LHCN-M2 (cell line): ENCODE measurements around the gene RGS10. TPM values are rescaled to one million over a fixed set of nuclear protein-coding genes. Genes with fewer than 3 reads are reported as not detected.
"Not testable (repeated sequence)": the region's sequence is repeated elsewhere in the genome, so short reads cannot be mapped to it uniquely, and the experiment has no call there.

Experiments used
- DNase-seq: peaks from one replicate; pipeline ENCODE4 v3.0.0-alpha.2; 2012; ENCODE audit warnings: low read depth
- total RNA-seq: library from RNA; depleted of rRNA; stranded (reverse); fragments of >200 nt; gene quantifications from 2 replicates; pipeline ENCODE4 v1.2.3, GENCODE V29; 2014

The RGS10 gene
- total RNA-seq, 1 experiment from 2014 or later = 26.0 TPM

DNA sequence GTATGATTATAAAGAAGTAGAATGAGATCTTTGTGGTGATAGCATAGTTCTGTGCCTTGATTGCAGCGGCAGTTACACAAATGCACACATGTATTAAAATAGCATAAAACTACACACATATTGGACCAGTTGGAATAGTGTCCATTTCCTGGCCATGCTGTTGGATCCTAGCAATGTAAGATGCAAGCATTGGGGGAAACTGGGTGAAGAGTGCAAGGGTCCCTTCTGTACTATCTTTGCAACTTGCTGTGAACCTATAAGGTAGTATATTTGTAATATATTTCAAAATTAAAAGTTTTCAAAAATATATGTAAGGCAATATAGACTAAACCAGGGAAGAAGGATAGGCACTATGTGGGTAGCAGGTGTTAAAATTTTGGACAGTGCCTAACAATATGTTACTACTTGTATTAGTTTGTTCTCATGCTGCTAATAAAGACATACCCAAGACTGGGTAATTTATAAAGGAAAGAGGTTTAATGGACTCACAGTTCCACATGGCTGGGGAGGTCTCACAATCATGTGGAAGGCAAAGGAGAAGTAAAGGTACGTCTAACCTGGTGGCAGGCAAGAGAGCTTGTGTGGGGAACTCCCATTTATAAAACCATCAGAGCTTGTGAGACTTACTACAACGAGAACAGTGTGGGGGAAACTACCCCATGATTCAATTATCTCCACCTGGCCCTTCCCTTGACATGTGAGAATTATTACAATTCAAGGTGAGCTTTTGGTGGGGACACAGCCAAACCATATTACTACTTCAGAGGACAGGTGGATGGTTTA is 71.4 kb downstream of the RGS10 start:
- no peak for DNase-seq

DNA sequence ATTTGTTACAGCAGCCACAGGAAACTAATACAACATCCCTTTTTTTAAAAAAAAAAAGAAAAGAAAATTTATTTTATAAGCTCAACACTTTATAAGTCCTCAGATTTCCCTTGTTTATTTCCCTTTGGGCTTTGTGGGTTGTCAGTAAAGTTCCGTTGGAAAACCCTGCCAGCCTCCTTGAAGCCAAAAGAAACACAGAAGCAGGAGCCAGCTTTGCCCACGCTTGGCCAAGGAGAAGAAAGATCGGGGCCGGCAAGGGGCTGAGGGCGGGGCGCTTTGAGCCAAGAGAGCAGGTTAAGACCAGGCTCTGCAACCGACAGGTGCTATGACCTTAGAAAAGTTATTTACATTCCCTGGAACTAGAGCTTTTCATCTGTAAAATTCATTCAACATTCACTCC is 72.7 kb downstream of the RGS10 start:
- no peak for DNase-seq

DNA sequence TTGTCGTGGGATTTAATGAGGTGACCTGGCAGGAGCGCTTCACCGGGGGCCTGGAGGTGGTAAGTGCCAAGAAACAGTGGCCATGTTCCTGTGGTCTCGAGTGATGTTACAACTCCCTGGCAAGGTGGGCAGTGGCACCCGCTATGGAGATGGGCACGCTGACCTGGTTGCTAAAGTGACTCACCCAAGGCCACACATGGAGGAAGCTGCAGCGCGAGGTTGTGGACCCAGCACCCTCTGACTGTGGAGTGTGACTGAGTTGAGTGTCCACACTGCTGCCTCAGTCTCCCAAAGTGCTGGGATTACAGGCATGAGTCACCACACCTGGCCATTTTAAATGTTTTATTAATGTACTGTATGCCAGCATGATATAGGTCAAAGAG is 73.2 kb downstream of the RGS10 start:
- DNase-seq = no peak

DNA sequence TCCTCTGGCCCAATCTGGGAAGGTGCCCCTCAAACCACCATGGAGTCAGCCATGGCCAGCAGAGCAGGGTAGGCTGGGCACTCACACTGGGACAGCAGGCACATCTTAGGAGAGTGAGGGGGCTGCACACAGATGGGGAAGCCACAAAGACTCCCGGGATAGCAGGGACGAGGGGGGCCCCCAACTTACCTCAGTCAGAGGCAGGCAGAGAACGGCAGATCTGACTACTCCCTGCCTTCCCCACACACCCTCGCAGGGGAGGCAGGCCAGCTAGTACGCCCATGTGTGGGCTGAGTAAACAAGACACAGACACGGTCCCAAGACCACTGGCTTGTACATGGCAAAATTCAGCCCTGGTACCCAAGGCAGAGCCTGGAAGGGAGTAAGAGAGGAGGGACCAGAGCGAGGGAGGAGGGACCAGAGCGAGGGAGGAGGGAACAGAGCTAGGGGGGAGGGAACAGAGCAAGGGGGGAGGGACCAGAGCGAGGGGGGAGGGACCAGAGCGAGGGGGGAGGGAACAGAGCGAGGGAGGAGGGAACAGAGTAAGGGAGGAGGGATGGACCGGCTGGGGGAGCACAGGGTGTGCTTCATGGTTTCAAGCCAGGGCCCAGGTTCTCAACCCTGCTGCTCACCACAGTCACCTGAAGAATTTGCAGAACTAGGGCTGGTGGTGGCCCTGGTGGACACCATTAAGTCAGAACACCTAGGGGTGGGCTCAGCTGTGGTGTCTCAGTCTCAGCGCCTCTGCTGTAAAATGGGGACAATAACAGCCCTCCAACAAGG is 73.8 kb downstream of the RGS10 start:
- no peak for DNase-seq

DNA sequence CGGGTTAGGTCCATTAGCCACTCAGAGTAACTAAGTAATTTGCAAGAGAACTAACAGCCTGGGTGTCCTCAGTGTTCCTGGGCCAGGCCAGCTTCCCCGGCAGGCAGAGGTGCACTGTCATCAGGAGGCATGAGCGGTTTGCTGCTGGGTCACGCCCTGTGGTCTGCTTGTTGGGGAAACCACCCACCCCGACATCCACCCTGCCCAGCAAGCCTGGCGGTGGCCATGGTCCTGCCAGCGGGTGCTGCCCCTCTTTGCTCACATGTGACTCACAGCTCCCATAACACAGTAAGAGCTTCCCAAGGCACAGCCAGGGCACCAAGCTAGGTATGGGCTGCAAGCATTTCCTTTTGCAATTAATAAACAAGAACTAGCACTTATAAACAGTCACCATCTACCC is 75.9 kb downstream of the RGS10 start:
- no peak for DNase-seq

DNA sequence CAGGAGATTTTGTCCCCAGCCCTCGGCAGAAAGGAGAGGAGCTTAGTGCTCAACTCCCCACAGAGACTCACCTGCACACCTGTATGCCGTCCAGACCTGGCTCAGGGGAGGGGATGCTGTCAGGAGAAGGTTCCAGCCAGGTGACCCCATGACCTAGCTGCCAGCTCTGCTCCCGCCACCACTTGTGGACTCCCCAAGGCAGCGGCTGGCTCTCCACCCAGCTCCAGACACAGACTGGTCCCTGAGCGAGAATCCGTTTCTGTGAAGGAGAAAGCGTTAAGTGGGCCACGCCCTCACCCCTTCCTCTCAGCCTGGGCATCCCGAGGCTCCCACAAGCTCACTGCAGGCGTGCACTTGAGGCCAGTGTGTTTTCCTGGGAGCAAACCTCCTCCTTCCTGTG is 76.4 kb downstream of the RGS10 start:
- DNase-seq = no peak

DNA sequence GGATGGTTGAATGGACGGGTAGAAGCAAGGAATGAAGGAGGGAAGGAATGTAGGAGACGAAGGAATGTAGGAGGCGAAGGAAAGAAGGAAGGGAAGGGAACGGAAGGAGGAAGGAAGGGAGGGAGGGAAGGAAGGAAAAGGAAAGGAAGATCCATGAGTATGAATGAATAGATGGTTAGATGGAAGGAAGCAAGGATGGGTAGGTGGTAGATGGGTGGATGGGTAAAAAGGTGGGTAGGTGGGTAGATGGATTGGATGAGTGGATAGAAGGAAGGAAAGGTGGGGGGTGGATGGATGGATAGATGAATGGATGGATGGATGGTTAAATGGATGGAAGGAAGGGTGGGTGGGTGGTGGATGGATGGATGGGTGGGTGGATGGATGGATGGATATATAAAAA is 77.4 kb downstream of the RGS10 start:
- DNase-seq = no peak

DNA sequence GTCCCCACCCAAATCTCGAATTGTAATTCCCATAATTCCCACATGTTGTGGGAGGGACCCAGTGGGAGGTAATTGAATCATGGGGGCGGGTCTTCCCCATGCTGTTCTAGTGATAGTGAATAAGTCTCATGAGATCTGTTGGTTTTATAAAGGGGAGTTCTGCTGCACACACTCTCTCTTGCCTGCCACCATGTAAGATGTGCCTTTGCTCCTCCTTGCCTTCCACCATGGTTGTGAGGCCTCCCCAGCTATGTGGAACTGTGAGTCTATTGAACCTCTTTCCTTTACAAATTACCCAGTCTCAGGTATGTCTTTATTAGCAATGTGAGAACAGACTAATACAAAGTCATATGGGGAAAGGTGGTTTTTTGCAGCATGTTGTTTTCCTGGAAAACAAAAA is 79.3 kb downstream of the RGS10 start:
- DNase-seq = not testable (repeated sequence)

DNA sequence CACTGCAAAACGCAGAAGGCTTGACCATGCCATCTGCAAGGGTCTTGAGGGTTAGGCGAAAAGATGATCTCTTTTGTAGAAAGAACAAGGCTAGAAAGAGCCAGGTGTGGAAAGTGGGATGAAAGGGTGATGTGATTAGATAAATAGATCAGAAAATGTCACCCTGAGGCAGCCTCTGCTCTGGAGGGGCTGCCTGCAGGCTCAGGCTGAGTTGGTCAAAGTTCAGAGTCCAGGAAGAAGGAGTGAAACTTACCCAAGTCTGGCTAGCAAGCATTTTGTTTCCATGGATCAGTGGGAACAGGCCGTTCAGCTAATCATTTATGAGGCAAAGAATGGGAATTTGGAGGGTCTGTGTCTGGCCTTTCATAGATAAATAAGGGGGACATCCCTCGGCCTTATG is 79.7 kb downstream of the RGS10 start:
- DNase-seq = no peak

DNA sequence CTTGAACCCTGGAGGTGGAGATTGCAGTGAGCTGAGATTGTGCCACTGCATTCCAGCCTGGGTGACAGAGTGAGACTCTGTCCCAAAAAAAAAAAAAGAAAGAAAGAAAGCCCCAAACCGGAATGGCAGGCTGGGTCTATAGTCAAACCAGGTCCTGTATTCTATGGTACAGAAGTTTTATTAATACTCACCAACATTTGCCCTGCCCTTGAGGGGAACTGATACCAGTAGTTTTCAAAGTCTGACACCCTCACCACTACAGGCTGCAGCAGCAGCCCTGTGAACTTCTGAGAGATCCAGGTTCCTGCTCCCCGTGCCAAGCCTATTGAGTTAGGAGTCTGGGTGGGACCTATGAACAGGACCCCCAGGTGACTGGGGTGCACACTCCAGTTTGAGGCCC is 80.6 kb downstream of the RGS10 start:
- no peak for DNase-seq

DNA sequence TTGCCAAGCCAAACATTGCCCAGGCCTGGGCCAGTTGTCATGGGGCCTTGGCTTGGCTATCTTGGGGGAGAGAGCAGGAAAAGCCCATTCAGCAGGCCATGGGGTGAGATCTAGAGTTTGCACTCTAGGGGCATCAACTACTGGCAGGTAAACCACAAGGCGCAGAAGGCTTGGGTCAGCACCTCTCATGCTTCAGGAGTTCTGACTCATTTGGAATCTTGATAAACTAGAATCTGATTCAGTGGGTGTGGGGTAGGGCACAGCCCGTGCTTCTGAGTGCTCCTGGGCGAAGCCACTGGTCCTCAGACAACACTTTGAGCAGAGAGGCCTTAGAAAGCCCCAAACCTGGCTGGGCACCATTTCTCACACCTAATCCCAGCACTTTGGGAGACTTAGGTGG is 81.1 kb downstream of the RGS10 start:
- no peak for DNase-seq

DNA sequence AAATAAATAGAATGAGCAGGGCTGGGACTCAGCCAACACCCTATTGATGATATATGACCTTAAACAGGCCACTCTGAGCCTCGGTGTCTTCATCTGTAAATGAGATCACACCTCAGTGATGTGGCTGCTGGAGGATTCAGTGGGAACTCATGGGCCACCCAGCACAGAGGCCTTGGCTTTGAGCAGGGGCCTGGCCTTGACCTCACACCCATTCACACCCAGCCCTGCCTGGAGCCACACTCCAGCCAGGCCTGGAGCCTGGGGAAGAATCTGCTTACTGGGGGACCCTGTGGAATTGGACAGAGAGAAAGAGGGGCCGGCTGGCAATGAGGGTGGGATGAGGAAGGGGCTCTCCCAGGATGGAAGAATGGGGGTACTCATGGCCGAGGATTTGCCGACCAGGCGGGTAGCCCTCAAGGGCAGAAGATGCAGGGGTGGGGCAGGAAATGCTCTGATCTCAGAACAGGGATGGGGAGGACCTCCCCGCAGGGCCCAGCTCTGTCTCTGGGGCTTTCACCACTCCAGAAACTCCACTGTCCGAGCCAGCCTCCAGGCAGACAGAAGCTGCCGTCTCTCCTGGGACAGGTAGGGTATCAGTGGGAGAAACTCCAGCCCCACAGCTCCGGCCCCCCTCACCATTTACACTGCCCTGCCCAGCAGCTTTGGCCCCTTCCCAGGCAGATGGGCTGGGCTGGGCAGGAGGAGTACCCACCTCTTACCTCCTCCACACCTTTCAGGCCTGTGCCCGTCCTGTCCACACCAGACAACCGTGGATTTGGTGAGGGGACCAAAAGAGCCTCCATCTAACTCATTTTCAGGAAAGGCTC is 81.9 kb downstream of the RGS10 start:
- no peak for DNase-seq

DNA sequence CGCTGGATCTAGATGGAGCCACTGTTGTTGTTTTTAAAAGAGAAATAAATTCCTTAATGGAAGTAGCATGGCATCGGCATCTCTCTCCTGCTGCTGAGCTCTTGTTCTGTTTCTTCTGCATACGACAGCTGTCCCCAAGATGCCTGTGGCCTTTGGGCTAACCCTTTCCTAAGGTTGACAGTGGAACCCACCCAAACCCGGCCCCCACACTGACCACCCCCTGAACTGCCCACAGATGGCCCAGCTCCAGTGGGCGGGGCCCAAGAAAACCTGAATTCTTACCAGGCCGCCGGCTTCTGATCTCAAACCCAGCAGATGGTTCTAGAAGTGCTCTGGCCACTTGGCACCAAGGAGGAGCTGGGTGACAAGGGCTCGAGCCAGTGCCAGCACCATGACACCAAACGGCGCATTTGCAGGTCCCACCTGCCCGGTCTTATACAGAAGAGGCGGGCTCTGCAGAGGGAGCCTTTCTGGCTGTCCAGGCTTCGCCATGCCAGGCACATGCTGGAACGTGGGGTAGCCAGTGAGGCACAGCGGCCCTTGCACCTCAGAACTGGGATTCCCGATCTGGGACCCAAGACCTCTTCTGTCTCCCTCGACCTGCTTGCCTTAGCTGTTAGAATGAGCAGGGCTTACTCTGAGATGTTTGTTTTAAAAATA is 82.7 kb downstream of the RGS10 start:
- no peak for DNase-seq

DNA sequence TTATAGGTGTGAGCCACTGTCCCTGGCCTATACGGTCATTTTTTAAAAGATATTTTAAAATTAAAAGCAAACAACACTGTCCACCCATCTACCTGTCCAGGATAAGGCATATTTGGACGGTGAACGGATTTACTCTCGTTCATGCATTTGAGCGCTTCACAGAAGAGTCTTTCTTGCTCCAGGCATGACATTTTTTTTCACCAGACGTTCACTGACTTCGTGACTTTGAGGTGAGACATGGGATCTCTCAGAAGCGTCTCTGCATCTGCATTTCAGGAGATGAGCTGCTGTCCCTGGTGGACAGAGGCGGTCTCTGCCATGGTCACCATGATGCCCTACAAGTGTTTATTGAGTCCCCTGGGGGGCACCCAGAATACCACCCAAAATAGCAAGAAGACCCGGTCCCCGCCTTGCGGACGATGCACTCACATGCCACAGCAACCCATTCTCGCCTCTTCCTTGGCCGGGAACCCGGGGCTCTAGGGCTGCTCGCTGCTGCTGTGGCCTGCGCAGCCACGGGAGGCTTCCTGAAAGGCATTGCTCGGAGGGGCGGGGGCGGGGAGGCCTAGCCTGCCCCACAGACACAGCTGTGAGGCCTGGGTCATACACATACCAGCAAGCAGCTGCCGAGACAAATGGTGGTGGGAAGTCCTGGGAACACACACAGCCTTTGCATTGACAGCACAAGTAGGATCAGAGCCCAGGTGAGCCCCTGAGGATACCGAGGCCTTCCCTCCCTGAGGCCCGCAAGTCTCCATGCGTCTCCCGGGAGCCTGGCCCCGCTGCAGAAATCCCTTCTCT is 84.4 kb downstream of the RGS10 start:
- no peak for DNase-seq

DNA sequence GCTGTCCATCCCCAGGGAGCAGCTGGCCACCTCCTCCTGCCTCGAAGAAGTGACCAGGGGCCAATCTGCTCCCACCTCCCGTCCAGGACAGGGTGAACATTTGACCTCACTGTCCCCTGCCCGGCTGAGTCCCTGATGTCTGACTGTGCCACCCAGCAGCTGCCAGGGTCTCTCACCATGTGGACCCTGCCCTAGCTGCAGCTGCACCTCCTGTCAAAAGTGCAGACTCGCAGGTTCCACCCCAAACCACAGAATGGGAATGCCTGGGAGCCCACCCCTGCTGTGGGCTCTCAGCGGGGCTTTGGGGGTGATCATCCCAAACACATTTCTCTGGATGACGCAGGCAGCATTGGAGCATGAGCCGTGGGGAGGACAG is 86.1 kb downstream of the RGS10 start:
- no peak for DNase-seq

DNA sequence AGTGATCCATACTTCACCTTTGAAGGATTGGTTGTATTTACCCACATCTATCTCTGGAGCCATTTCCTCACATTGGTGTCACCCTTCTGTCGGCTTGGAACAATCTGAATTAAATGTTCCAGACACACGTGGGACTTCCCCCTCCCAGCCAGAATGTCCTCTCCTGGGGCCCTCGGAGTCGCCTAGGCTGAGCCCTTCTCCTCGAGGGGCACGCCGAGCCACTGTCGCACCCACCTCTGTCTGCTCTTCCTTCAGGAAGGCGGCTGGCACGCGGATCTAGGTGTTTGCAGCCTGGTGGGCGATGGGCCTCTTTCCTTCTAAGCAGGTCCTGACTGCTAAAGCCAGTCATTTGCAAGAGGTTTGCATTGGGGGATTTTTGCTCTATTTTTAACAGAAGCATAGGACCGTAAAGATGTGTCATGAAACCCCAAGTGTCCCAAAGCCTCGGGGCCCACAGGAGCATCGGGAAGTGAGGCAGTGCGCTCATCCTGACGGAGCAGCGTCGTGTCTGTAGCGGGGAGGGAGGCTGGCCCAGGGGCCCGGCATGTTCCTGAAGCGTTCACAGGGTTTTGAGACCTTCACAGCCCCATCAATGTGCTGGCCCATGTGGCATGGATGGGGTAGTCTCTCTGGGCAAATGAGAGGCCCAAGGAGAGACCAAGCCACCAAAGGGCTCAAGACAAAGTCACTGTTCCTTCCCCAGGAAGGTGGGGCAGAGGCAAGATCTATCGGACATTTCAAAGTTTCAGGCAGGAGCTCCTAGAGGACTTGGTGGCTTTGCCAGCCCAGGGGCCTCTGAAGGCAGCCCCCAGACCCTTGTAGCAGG is 86.7 kb downstream of the RGS10 start:
- DNase-seq = no peak

DNA sequence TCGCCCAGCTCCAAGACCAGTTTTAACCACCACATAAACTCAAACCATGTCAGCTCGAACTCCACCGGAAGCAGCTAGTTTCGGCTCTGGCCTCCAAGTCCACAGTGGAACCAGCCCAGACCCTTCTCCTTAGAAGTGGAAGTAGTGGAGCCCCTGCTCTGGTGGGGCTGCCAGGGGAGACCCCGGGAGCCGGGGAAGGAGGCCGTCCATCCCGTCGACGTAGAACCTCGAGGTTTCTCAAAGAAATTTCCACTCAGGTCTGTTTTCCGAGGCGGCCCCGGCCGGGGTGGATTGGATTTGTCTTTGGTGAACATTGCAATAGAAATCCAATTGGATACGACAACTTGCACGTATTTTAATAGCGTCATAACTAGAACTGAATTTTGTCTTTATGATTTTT is 87.5 kb downstream of the RGS10 start:
- no peak for DNase-seq

DNA sequence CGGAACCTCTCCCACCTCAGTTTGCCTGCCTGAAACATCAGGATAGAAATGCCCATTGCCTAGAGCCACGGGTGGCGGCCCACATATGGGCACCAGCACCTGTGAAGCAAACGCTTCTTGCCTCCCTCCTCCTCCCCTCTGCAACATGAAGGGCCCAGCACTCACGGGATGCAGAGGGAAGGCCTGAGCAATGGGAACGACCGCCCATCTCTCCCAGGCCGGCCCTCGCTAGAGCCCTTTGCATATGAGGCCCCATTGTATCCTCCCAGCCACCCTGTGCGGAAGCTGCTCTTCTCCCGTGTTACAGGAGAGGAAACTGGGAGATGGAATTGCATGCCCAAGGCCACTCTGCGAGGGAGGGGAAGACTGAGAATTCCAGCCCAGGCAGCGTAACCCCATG is 88.2 kb downstream of the RGS10 start:
- no peak for DNase-seq

DNA sequence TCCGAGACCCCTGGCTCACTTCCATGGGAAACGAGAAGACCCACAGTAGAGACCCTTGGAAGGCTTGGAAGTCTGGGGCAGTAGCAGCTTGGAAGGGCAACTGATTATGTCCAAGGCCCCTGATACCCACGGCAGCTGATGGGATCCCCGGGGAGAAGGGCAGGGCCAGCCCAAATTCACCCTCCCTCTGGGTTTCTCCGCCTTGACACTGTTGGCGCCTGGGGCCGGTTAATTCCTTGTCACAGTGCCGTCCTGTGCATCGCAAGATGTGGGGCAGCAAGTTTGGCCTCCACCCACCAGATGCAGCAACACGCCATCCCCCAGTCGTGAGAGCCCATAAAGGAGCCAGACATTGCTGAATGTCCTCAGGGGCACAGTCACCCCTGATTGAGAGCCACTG is 89.2 kb downstream of the RGS10 start:
- no peak for DNase-seq

DNA sequence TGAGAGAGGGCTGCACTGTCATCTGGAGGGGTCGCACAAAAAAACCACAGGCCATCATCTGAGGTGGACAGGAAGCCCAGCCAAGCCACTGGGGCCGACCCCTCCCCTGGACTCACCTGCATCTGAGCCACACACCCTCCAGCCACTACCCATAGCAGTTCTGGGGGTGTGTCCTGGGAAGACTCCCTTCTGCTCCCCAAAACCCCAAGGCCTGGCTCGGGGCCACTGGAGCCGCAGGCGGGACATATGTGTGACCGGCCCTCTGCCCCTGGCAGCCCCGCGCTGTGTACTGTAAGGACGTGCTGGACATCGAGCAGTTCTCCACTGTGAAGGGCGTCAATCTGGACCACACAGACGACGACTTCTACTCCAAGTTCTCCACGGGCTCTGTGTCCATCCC is 90.1 kb downstream of the RGS10 start:
- no peak for DNase-seq
